Right hindlimb (tissue), 1 donor: ENCODE data around the gene EGLN2.
"Not testable (repeated sequence)": the region's sequence is repeated elsewhere in the genome, so short reads cannot be mapped to it uniquely, and the experiment has no call there.

Experiments
- DNase-seq: peaks from one replicate; pipeline ENCODE4 v3.0.0-alpha.2; 2018

EGLN2 gene

GRCh38 chr19:40798683-40799557 lies at the start of gene EGLN2:
EGLN2 (plus strand) TSS chr19:40799191; CDS start chr19:40800573, 1,382 bp downstream.
- DNase-seq, result peak; percentile 100

DNA sequence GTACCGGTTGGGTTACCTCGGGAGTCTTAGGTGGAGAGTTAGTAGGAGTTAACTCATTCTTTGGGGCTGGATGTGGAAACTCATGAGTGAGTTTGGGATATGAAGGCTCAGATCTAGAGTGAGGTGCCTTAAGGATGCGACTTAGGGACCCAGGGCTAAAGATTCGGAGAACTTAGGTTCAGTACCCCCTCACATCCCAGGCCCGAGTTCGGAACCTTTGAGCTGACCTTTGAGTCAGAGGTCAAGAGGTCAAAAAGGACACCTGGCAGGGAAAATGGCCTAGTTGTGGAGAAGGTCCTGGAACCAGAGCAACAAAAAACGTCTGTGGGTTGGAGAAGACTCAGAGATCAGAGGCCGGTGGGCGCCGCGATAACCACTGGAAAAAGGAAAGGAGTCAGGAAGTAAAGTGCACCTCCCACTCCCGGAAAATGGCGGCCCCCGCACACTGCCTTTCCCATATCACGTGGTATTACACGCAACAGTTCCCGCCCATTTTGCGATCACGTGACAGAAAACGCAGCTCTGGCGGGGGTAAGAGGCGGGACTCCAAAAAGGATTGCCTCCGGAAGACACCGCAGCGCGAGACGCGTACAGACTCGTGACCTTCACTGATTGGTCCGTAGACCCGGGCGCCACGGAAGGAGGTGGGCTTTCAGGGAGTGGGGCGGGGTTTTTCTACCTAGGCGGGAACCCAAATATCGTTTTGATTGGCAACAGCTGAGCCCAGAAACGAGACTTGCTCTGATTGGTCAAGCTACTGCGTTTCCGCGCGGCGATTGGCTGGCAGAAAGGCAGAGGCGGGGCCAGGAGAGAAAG lies 48.7 kb upstream of the EGLN2 start, which contains the start of gene ACTMAP:
Gene ACTMAP (minus strand): TSS at position 420 of the 816 bp plus-strand sequence. CDS start 674 bp downstream, outside the sequence.
- peak; percentile 100 for DNase-seq

GRCh38 chr19:40750874-40751537 lies 48.0 kb upstream of the EGLN2 start, which contains the start of gene SNRPA:
SNRPA (plus strand) TSS chr19:40751203; CDS start chr19:40751409, 206 bp downstream.
- peak; percentile 98 for DNase-seq

DNA sequence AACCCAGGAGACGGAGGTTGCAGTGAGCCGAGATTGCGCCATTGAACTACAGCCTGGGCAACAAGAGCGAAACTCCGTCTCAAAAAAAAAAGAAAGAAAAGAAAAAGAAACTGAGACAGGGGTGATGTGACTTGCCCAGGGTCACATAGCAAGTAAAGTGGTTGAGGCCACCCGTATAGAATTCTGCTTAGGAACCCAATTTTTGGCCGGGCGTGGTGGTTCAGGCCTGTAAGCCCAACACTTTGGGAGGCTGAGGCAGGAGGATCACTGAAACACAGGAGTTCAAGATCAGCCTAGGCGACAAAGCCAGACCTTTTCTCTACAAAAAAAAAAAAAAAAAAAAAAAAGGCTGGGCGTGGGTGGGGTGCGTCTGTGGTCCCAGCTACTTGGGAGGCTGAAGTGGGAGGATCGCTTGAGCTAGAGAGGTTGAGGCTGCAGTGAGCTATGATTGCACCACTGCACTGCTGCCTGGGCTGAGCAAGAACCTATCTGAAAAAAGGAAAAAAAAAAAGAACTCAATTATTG lies 46.7 kb upstream of the EGLN2 start:
- DNase-seq, result no peak

- DNase-seq, result no peak
Observed at GRCh38 chr19:40754611-40755247, 44.3 kb upstream of the EGLN2 start.

DNA sequence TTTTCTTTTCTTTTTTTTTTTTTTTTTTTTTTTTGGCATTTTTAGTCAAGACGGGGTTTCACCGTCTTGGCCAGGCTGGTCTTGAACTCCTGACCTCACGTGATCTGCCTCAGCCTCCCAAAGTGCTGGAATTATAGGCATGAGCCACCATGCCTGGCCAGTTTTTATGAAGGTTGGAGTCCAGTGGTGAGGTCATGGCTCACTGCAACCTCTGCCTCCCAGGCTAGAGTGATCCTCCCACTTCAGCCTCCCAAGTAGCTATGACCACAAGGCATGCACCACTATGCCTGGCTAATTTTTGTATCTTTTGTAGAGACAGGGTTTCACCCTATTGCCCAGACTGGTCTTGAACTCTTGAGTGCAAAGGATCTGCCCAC lies 43.8 kb upstream of the EGLN2 start:
- DNase-seq, result no peak

- DNase-seq, result no peak
Observed at GRCh38 chr19:40755791-40756190, 43.2 kb upstream of the EGLN2 start.

DNA sequence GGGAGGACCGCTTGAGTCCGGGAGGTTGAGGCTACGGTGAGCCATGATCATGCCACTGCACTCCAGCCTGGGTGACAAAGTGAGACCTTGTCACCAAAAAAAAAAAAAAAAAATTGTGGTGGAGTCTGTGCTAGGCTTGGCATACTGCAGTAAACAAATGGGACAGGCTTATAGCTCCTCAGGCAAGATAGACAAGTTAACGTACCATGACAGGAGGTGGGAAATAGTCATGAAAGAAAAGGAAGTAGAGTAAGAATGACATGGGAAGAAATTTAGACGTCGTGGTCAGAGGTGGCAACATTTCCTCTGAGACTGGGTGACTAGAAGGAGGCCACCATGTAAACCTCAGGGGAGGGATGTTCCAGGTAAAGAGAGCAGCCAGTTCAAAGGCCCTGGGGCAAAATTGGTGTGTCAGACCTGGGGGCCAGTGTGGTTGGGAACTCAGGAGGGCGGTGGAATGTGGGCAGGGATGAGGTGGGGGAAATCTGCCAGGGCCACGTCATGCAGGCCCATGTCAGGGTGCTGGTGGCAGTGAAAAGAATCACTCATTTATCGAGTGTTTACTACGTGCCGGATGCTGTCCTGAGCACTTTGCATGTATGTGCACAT lies 42.4 kb upstream of the EGLN2 start:
- no peak for DNase-seq

- DNase-seq, result no peak
Observed at GRCh38 chr19:40758491-40758890, 40.5 kb upstream of the EGLN2 start.

GRCh38 chr19:40759352-40759751 lies 39.6 kb upstream of the EGLN2 start:
- DNase-seq, result no peak

DNA sequence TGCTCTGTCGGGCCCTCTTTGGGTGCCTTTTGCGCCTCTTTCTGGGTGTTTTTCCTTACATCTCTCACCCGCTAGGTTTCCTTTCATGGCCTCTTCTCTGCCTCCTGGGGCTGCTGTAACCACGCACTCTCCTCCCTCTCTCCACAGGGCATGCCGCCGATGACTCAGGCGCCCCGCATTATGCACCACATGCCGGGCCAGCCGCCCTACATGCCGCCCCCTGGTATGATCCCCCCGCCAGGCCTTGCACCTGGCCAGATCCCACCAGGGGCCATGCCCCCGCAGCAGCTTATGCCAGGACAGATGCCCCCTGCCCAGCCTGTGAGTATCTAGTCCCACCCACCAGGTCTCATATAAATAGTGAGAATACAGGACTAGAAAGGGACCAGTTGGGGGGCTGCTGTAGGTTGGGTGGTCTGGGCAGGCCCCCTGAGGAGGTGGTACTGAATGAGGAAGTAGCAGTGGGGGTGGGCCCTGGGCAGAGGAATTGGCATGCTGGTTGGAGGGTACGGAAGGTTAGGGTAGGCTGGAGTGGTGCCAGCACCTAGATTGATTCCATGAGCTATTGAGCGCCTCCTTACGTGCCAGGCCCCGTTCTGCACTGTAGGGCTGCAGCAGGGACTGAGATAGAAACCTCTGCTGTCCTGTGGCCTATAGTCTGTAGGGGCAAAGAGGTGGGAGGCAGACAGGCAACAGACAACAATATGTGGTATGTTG lies 36.1 kb upstream of the EGLN2 start:
- DNase-seq, result no peak

DNA sequence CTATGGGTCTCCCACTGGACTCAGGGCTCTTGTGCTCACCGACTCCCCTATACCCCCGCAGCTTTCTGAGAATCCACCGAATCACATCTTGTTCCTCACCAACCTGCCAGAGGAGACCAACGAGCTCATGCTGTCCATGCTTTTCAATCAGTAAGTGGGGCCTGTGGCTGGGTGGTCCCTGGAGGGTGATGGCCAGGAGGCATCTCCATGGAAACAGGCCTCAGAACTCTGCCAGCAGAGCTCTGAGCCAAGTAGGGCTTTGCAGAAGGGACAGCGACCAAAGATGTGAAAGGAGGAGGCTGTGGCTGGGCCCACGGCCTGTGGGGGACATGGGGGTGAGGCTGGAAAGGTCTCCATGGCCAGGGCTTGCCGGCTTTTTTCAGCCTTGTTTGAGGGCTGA lies 35.5 kb upstream of the EGLN2 start:
- DNase-seq, result no peak

GRCh38 chr19:40763963-40764362 lies 35.0 kb upstream of the EGLN2 start:
- no peak for DNase-seq

- not testable (repeated sequence) for DNase-seq
Observed at GRCh38 chr19:40766385-40766784, 32.6 kb upstream of the EGLN2 start.

GRCh38 chr19:40768869-40769268 lies 30.1 kb upstream of the EGLN2 start:
- DNase-seq, result no peak

DNA sequence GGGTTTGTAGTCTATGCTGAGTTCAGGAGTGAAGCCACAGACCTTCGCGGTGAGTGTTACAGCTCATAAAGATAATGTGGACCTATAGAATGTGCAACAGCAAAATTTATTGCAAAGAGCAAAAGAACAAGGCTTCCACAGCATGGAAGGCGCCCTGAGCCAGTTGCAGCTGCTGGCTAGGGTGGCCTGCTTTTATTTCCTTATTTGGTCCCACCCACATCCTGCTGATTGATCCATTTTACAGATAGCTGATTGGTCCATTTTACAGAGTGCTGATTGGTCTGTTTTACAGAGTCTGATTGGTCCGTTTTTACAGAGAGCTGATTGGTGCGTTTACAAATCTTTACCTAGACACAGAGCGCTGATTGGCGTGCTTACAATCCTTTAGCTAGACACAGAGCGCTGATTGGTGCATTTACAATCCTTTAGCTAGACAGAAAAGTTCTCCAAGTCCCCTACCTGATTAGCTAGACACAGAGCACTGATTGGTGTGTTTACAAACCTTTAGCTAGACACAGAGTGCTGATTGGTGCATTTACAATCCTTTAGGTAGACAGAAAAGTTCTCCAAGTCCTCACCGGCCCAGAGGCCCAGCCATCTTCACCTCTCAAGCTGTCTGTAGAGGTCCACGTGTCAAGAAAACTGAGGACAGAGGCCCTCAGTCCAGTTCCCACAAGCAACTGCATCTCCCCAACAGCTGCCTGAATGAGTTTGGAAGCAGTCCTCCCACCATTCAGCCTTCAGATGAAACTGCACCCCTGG lies 27.7 kb upstream of the EGLN2 start:
- not testable (repeated sequence) for DNase-seq

DNA sequence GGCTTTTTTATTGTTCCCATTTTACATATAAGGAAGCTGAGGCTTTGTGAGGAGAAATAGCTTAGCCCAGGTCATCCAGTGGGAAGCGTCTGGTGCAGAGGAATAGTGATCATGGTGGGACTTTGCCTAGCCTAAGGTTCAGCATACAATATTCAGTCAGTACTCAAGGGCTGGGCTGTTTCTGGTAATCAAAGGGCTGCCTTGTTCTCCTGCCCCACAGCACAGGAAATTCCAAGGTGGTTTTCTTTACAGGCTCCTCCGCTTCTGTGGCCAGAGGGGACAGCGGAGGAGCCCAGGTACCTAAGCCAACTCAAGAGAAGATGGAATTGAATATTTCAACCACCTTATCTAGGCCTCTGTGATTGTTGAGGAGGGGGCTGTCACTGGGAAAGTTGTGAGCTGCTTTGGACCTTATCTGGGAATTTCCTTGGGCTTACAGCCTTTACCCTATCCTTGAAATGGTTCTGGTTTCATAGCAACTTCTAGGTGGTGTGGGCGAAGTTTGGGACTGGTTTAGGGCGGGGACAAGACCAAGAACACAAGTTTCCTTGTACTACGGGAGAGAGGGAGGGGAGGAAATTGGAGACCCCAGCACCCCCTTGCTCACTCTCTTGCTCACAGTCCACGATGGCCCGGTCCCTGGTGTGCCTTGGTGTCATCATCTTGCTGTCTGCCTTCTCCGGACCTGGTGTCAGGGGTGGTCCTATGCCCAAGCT lies 23.9 kb upstream of the EGLN2 start, which contains the start of gene MIA:
Gene MIA (plus strand): TSS at position 606 of the 716 bp plus-strand sequence. CDS start 22 bp downstream, at position 628.
- DNase-seq, result peak; percentile 31

GRCh38 chr19:40775632-40776022 lies 23.4 kb upstream of the EGLN2 start:
- DNase-seq, result no peak

- DNase-seq, result no peak
Observed at GRCh38 chr19:40776364-40776763, 22.6 kb upstream of the EGLN2 start.
